Neural progenitor cell (in vitro differentiated cells): ENCODE data around the gene IL4I1. TPM values are rescaled to one million over a fixed set of nuclear protein-coding genes. Genes with fewer than 3 reads are reported as not detected.

Experiments
- DNase-seq: peaks from one replicate; pipeline ENCODE4 v3.0.0-alpha.2; 2016; ENCODE audit warnings: low spot score
- H2AFZ ChIP-seq: fragments of 200-600 bp; sonication (generic); replicated peaks from 2 replicates; pipeline ENCODE4 v1.6.1; 2016; ENCODE audit warnings: antibody characterized with exemption
- H3F3A ChIP-seq: fragments of 200-600 bp; sonication (generic); 2 replicates; pipeline ENCODE4 v1.6.1; 2016; ENCODE audit warnings: antibody characterized with exemption, low read depth
- H3K27ac ChIP-seq: fragments of 200-600 bp; sonication (generic); 2 replicates; pipeline ENCODE4 v1.5.1; 2016; ENCODE audit warnings: mild to moderate bottlenecking
- H3K27me3 ChIP-seq: fragments of 200-600 bp; sonication (generic); 2 replicates; pipeline ENCODE4 v1.6.1; 2016; ENCODE audit warnings: mild to moderate bottlenecking, moderate library complexity
- H3K36me3 ChIP-seq: fragments of 200-600 bp; sonication (generic); 2 replicates; pipeline ENCODE4 v1.5.1; 2016
- H3K4me1 ChIP-seq: fragments of 200-600 bp; sonication (generic); 2 replicates; pipeline ENCODE4 v1.6.1; 2016; ENCODE audit warnings: mixed run types
- H3K4me2 ChIP-seq: fragments of 200-600 bp; sonication (generic); 2 replicates; pipeline ENCODE4 v1.6.1; 2016
- H3K4me3 ChIP-seq: fragments of 200-600 bp; sonication (generic); 2 replicates; pipeline ENCODE4 v1.5.1; 2016
- H3K79me2 ChIP-seq: fragments of 200-600 bp; sonication (generic); 2 replicates; pipeline ENCODE4 v1.6.1; 2016; ENCODE audit warnings: low read depth
- H3K9ac ChIP-seq: fragments of 200-600 bp; sonication (generic); 2 replicates; pipeline ENCODE4 v1.6.1; 2016
- H3K9me3 ChIP-seq: fragments of 200-600 bp; sonication (generic); 2 replicates; pipeline ENCODE4 v1.5.1; 2016; ENCODE audit warnings: low read depth
- H4K20me1 ChIP-seq: fragments of 200-600 bp; sonication (generic); 2 replicates; pipeline ENCODE4 v1.6.1; 2016; ENCODE audit warnings: low read depth
- H3K27ac Mint-ChIP-seq: 3 replicates; pipeline ENCODE4 v1.8.0; 2021; ENCODE audit warnings: mixed read lengths
- H3K27me3 Mint-ChIP-seq: 2 replicates; pipeline ENCODE4 v1.8.0; 2022; ENCODE audit warnings: low read depth, mild to moderate bottlenecking, inconsistent platforms, moderate library complexity, mixed read lengths; ENCODE audit not compliant: insufficient read depth
- H3K36me3 Mint-ChIP-seq: 3 replicates; pipeline ENCODE4 v1.8.0; 2021; ENCODE audit warnings: mixed read lengths
- H3K4me1 Mint-ChIP-seq: 3 replicates; pipeline ENCODE4 v1.8.0; 2021; ENCODE audit warnings: mixed read lengths
- H3K4me3 Mint-ChIP-seq: 3 replicates; pipeline ENCODE4 v1.8.0; 2021; ENCODE audit warnings: mild to moderate bottlenecking, moderate library complexity, mixed read lengths
- H3K9me3 Mint-ChIP-seq: 3 replicates; pipeline ENCODE4 v1.8.0; 2020; ENCODE audit warnings: mixed read lengths
- EZH2 ChIP-seq: fragments of 200-600 bp; sonication (generic); IDR thresholded peaks from 2 replicates; pipeline ENCODE4 v1.6.1; 2017; ENCODE audit warnings: antibody characterized with exemption, mild to moderate bottlenecking, moderate library complexity
- EZH2phosphoT487 ChIP-seq: fragments of 200-600 bp; sonication (generic); IDR thresholded peaks from 2 replicates; pipeline ENCODE4 v1.6.1; 2017; ENCODE audit warnings: antibody characterized with exemption
- total RNA-seq: library from RNA; depleted of rRNA; stranded (reverse); fragments of >200 nt; gene quantifications from 2 replicates; pipeline ENCODE4 v1.2.3, GENCODE V29; 2015; ENCODE audit warnings: low replicate concordance
- TF ChIP-seq, protein P1 (sequence below): fragments of 200-600 bp; sonication (generic); IDR thresholded peaks from 2 replicates; pipeline ENCODE4 v1.5.1; 2017; ENCODE audit warnings: antibody characterized with exemption, mild to moderate bottlenecking

The IL4I1 gene
- total RNA-seq, 1 donor from 2014 or later, result not detected

DNA sequence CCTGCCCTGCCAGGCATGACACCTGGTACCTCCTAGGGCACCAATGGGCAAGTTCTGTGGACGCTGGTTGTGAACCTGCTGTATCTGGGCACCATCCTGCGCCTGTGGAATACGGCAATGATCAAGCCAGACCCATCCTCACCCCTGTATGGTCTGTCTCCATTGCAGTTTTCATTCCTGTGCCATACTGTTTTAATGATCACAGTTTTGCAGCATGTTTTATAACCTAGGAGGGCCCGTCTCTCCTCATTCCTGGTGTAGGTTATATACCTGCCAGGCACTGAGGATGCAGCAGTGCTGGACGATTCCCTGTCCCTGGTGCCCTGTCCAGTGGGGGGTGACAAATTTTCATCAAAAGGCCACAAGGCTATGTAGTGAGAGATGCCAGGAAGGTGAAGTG is 13.6 kb downstream of the IL4I1 start:
- Mint-ChIP-seq H3K4me3 (peak overlapping the region; percentile 50), H3K27me3 (peaks cover 2% of the 10 kb centered on the region), H3K9me3 (no peaks in the 10 kb centered on the region), H3K4me1 (peaks cover 12% of the 10 kb centered on the region), H3K27ac (no peak overlapping the region), H3K36me3 (peaks cover 35% of the 10 kb centered on the region)
- H3K4me1 ChIP-seq, result peaks cover 5% of the 10 kb centered on the region
- H3K27me3 ChIP-seq, result no peaks in the 10 kb centered on the region
- H3K79me2 ChIP-seq, result peaks cover 13% of the 10 kb centered on the region
- H3K36me3 ChIP-seq, result peaks cover 4% of the 10 kb centered on the region
- peaks cover under 1% of the 10 kb centered on the region for H3F3A ChIP-seq
- no peak overlapping the region for H3K4me2 ChIP-seq
- H4K20me1 ChIP-seq, result peaks cover 18% of the 10 kb centered on the region
- H2AFZ ChIP-seq, result no peak overlapping the region
- TF ChIP-seq EZH2 (no peak), EZH2phosphoT487 (no peak)
- TF ChIP-seq, protein P1, sequence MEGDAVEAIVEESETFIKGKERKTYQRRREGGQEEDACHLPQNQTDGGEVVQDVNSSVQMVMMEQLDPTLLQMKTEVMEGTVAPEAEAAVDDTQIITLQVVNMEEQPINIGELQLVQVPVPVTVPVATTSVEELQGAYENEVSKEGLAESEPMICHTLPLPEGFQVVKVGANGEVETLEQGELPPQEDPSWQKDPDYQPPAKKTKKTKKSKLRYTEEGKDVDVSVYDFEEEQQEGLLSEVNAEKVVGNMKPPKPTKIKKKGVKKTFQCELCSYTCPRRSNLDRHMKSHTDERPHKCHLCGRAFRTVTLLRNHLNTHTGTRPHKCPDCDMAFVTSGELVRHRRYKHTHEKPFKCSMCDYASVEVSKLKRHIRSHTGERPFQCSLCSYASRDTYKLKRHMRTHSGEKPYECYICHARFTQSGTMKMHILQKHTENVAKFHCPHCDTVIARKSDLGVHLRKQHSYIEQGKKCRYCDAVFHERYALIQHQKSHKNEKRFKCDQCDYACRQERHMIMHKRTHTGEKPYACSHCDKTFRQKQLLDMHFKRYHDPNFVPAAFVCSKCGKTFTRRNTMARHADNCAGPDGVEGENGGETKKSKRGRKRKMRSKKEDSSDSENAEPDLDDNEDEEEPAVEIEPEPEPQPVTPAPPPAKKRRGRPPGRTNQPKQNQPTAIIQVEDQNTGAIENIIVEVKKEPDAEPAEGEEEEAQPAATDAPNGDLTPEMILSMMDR, result no peak
- no peaks in the 10 kb centered on the region for H3K9me3 ChIP-seq
- no peak for DNase-seq
- H3K4me3 ChIP-seq, result no peak overlapping the region
- no peak overlapping the region for H3K27ac ChIP-seq
- no peak overlapping the region for H3K9ac ChIP-seq

DNA sequence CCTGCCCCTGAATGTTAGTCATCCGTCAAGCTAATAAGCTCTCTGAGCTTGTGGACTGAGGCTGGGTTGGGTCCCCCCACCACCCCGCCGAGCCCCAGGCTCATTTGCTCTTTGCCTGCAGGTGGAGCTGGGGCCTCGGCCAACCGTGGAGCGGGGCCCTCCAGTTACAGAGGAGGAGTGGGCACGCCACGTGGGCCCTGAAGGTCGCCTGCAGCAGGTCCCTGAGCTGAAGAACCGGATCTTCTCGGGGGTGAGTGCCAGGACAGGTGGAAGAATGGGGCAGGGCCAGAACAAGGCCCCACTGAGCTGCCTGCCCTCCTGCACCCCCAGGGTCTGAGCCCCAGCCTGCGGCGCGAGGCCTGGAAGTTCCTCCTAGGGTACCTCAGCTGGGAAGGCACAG is 14.0 kb downstream of the IL4I1 start:
- Mint-ChIP-seq H3K36me3 (peaks cover 35% of the 10 kb centered on the region), H3K9me3 (no peaks in the 10 kb centered on the region)

DNA sequence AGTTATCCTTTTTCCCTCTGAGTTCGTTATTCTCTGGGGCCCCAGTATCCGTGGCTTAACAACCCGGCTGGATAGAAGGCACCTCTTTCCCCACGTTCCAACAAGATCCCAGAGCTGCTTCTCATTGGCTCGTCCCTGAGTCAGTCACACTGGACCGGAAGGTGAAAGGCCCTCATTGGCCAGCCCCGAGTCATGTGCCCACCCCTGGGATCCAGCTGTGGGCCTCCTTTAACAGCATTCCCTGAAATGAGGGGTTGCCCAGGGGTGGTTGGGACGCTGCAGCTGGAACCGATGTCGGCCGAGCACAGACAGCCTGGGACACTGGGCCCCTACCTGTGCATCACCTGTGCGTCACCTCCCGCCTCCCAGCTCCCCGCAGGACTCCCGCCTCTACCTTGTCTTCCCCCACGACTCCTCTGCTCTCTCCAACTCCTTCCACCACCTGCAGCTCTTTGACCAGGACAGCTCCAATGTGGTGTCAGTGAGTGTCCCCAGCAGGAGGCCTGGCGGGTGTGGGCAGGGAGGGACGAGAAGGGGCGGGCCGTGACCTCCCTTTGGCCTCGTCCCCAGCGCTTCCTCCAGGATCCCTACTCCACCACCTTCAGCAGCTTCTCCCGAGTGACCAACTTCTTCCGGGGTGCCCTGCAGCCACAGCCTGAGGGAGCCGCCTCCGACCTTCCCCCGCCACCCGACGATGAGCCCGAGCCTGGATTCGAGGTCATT is 14.9 kb downstream of the IL4I1 start:
- Mint-ChIP-seq H3K27ac (no peak overlapping the region), H3K27me3 (peaks cover 2% of the 10 kb centered on the region), H3K36me3 (peaks cover 35% of the 10 kb centered on the region), H3K4me1 (peaks cover 14% of the 10 kb centered on the region), H3K4me3 (no peak overlapping the region), H3K9me3 (no peaks in the 10 kb centered on the region)
- Histone ChIP-seq H3K27me3 (no peaks in the 10 kb centered on the region), H3F3A (peaks cover 3% of the 10 kb centered on the region), H3K4me3 (no peak overlapping the region), H3K9me3 (no peaks in the 10 kb centered on the region), H3K9ac (no peak overlapping the region), H3K4me2 (no peak overlapping the region), H3K27ac (no peak overlapping the region), H3K4me1 (peaks cover 5% of the 10 kb centered on the region), H3K36me3 (peaks cover 4% of the 10 kb centered on the region), H3K79me2 (peaks cover 13% of the 10 kb centered on the region), H2AFZ (no peak overlapping the region), H4K20me1 (peaks cover 18% of the 10 kb centered on the region)
- DNase-seq, result peak; percentile 41
- TF ChIP-seq, protein P1, result no peak
- TF ChIP-seq EZH2phosphoT487 (no peak), EZH2 (no peak)

More for the DNA sequence above, 14.0 kb downstream of the IL4I1 start:
- DNase-seq, result no peak
- no peak overlapping the region for H3K27ac ChIP-seq
- peaks cover 3% of the 10 kb centered on the region for H3F3A ChIP-seq
- Mint-ChIP-seq H3K27me3 (peaks cover 2% of the 10 kb centered on the region), H3K4me1 (peaks cover 14% of the 10 kb centered on the region), H3K4me3 (no peak overlapping the region), H3K27ac (no peak overlapping the region)
- H2AFZ ChIP-seq, result no peak overlapping the region
- peaks cover 18% of the 10 kb centered on the region for H4K20me1 ChIP-seq
- peaks cover 4% of the 10 kb centered on the region for H3K36me3 ChIP-seq
- H3K9me3 ChIP-seq, result no peaks in the 10 kb centered on the region
- H3K79me2 ChIP-seq, result peaks cover 13% of the 10 kb centered on the region
- no peak overlapping the region for H3K4me3 ChIP-seq
- H3K4me2 ChIP-seq, result no peak overlapping the region
- H3K4me1 ChIP-seq, result peaks cover 5% of the 10 kb centered on the region
- no peak overlapping the region for H3K9ac ChIP-seq
- TF ChIP-seq, protein P1, result no peak
- no peak for TF ChIP-seq EZH2
- TF ChIP-seq EZH2phosphoT487, result no peak
- no peaks in the 10 kb centered on the region for H3K27me3 ChIP-seq
